GM12872 (cell line): Measurements from ENCODE around the gene SHANK1.

Experiments used
- CTCF ChIP-seq: IDR thresholded peaks from 3 replicates; pipeline ENCODE4 v1.5.1; 2011; ENCODE audit warnings: low read depth, mild to moderate bottlenecking, low read length, moderate library complexity; ENCODE audit not compliant: insufficient read depth

The SHANK1 gene

GRCh38 chr19:50728084-50728737 lies 8.6 kb upstream of the SHANK1 start:
- TF ChIP-seq CTCF, result no peak

GRCh38 chr19:50725911-50726230 lies 6.3 kb upstream of the SHANK1 start:
- no peak for TF ChIP-seq CTCF

- TF ChIP-seq CTCF, result no peak
Measured at GRCh38 chr19:50725218-50725910, 5.8 kb upstream of the SHANK1 start.

- TF ChIP-seq CTCF, result peak; percentile 75
Measured at GRCh38 chr19:50724522-50725217, 5.1 kb upstream of the SHANK1 start.

GRCh38 chr19:50723735-50724521 lies 4.3 kb upstream of the SHANK1 start:
- no peak for TF ChIP-seq CTCF

GRCh38 chr19:50723069-50723468 lies 3.5 kb upstream of the SHANK1 start, which contains the start of gene CLEC11A:
Gene CLEC11A, plus strand, starts transcription at chr19:50723364. Its CDS starts 162 bp downstream, at chr19:50723526.
- TF ChIP-seq CTCF, result no peak
